Memory B cell (primary cell): Measurements from ENCODE around the gene PTCD1.

Source experiments
- ATAC-seq: fragments of 150-1000 bp; cut with Tn5 transposase; 2 replicates; pipeline ENCODE4 v1.10.0; 2021; ENCODE audit warnings: low read depth, mild to moderate bottlenecking, moderate library complexity
- DNase-seq, 2 donors: peaks; one replicate each; pipeline ENCODE4 v3.0.0; 2022; ENCODE audit warnings: low spot score in 2 of 2
- H3K27ac Mint-ChIP-seq: one replicate; pipeline ENCODE4 v1.8.0; 2022; ENCODE audit warnings: mild to moderate bottlenecking, moderate library complexity, mixed read lengths
- H3K27me3 Mint-ChIP-seq: one replicate; pipeline ENCODE4 v1.8.0; 2022; ENCODE audit warnings: mixed read lengths
- H3K36me3 Mint-ChIP-seq: one replicate; pipeline ENCODE4 v1.8.0; 2022; ENCODE audit warnings: mild to moderate bottlenecking, mixed read lengths
- H3K4me1 Mint-ChIP-seq: one replicate; pipeline ENCODE4 v1.8.0; 2022; ENCODE audit warnings: mixed read lengths
- H3K4me3 Mint-ChIP-seq: one replicate; pipeline ENCODE4 v1.8.0; 2022; ENCODE audit warnings: mild to moderate bottlenecking, moderate library complexity, mixed read lengths
- H3K9me3 Mint-ChIP-seq: one replicate; pipeline ENCODE4 v1.8.0; 2022; ENCODE audit warnings: mixed read lengths

PTCD1 gene, protein sequence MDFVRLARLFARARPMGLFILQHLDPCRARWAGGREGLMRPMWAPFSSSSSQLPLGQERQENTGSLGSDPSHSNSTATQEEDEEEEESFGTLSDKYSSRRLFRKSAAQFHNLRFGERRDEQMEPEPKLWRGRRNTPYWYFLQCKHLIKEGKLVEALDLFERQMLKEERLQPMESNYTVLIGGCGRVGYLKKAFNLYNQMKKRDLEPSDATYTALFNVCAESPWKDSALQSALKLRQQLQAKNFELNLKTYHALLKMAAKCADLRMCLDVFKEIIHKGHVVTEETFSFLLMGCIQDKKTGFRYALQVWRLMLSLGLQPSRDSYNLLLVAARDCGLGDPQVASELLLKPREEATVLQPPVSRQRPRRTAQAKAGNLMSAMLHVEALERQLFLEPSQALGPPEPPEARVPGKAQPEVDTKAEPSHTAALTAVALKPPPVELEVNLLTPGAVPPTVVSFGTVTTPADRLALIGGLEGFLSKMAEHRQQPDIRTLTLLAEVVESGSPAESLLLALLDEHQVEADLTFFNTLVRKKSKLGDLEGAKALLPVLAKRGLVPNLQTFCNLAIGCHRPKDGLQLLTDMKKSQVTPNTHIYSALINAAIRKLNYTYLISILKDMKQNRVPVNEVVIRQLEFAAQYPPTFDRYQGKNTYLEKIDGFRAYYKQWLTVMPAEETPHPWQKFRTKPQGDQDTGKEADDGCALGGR

DNA sequence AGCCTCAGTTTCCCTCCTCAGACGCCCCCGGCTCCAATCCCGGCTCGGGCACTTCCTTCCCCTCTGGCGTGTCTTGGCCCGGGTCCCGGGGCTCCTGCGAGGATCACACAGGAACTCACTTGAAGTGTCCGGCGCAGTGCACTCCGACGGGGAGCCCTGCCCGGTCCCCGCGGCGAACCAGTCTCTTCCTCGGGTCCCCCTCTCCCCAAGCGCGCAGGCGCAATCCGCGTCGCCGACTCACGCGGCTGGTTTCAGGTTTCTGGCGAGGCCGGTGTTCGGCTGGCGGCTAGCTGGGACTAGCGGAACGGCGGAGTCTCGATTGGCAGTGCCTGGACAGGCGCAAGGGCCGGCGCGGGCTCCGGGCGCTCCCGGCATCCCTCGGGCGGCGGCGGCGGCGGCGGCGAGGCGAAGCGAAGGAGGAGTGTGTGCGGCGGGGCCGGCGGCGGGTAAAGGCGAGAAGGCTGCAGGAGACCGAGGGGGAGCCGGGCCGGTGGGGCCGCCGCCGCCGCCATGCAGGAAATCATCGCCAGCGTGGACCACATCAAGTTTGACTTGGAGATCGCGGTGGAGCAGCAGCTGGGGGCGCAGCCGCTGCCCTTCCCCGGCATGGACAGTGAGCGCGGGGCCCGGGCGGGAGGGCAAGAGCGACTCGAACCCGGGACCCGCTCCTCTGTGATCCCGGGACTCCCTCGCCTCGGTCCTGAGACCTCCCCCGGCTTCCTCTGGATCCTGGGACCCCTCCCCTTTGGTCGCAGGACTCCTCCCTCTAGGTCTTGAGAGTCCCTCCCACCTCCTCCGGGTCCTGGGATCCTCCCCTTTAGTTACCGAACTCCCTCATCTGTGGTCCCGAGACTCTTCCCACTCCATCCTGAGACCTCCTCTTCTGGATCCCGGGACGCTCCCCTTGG, at the start of gene PTCD1, which contains the start of gene CPSF4:
PTCD1 (minus strand) TSS at position 226 of the 908 bp plus-strand sequence. CDS start 3,556 bp downstream, outside the sequence.
CPSF4 (plus strand) TSS at position 371 of the 908 bp plus-strand sequence; CDS start at position 511, 140 bp downstream.
- peaks cover 7% of the 10 kb centered on the region for H3K36me3 Mint-ChIP-seq
- H3K9me3 Mint-ChIP-seq = no peaks in the 10 kb centered on the region
- no peaks in the 10 kb centered on the region for H3K27me3 Mint-ChIP-seq
- peak within 1 kb of the TSS; percentile 96 for H3K4me3 Mint-ChIP-seq
- ATAC-seq (peak; percentile 96), DNase-seq (peak; percentile 84)
- peaks cover 23% of the 10 kb centered on the region for H3K4me1 Mint-ChIP-seq
- peak within 1 kb of the TSS; percentile 80 for H3K27ac Mint-ChIP-seq

DNA sequence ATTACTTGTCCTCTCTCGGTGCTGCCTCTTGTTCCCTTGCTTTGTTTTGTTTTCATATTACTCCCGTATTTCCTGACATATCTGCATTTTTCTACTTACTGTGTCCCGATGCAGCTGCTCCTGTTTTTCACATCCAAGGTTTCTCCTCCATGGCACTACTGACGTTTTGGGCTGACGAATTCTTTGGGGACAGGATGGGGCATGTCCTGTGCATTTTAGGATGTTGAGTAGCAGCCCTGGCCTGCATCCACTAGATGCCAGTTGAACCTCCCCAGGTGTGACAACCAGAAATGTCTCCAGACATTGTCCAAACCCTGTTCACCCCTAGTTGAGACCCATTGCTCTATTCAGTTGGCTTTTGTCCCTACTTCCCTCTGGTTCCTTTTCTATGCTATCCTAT, 46.5 kb upstream of the PTCD1 start:
- no peak for ATAC-seq
- DNase-seq = no peak
- H3K4me3 Mint-ChIP-seq = no peak overlapping the region
- H3K27me3 Mint-ChIP-seq = no peaks in the 10 kb centered on the region
- H3K9me3 Mint-ChIP-seq = no peaks in the 10 kb centered on the region
- H3K36me3 Mint-ChIP-seq = peaks cover 10% of the 10 kb centered on the region
- H3K27ac Mint-ChIP-seq = no peak overlapping the region
- H3K4me1 Mint-ChIP-seq = no peaks in the 10 kb centered on the region

DNA sequence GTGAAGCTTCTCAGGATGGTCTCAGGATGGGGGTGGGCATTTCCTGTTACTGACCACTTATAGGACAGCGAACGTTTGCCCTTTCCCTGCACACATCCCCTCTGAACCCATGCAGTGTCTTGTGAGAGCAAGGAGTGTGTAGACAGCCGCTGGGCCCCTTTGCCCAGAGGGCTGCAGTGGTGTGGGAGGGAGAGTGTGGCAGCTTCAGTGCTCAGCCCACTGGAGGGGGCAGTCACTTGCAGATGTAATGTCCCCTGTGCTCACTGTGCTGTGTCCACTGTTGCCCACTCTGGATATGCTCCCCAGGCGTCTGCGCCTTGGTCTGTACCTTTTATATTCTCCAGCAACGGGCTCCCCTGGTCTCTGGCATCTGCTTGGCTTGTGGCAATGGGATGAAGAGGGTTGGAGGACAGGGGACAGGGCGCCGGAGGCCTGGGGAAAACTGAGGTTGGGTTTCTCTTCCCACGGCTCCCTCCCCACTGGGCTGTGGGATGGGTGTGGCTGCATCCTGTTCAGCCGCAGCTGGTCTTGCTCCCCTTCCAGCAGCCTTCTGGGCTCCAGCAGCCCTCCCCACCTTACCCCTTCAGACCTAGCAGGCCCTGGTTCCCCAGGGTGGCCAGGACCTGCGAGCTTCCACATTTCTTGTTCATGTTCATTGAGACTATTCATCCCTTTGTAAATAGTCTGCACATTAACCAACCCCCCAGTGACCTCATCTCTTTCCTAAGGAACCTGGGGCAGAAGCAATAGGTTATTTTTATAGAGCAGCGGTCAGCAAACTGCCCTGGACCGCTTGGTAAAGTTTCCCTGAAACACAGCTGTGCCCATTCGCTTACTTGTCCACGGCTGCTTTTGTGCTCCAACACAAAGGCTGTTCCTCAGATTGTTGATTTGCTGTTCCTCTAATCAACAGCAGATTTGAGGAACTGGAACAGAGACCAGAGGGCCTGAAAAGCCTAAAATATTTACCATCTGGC, 40.2 kb upstream of the PTCD1 start:
- Mint-ChIP-seq H3K36me3 (peaks cover 5% of the 10 kb centered on the region), H3K27me3 (no peaks in the 10 kb centered on the region), H3K9me3 (no peaks in the 10 kb centered on the region), H3K4me1 (peaks cover 13% of the 10 kb centered on the region), H3K4me3 (no peak overlapping the region), H3K27ac (peak overlapping the region; percentile 28)
- ATAC-seq (no peak), DNase-seq (no peak)

DNA sequence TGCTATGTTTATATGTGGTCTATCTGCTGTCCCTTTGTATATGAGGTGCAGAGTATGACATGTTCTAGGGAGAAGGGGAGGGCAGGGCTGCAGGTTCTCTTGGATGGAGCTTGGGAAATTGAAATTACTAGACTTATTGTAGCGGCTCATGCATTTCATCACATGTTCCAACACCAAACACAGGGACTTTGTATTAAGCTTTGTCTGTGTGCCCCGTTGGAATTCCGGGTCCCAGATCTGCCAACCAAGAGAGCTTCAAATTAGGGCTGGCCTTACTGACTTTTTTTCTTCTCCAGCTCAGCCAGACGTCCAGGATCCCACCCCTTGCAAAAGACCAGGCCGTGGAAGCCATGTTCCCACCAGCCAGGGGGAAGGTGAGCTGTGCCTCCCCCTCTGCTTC, 37.5 kb upstream of the PTCD1 start:
- no peak overlapping the region for H3K27ac Mint-ChIP-seq
- H3K36me3 Mint-ChIP-seq = peaks cover 5% of the 10 kb centered on the region
- no peak for ATAC-seq
- no peak overlapping the region for H3K4me3 Mint-ChIP-seq
- no peaks in the 10 kb centered on the region for H3K27me3 Mint-ChIP-seq
- peaks cover 20% of the 10 kb centered on the region for H3K4me1 Mint-ChIP-seq
- DNase-seq = no peak
- no peaks in the 10 kb centered on the region for H3K9me3 Mint-ChIP-seq

DNA sequence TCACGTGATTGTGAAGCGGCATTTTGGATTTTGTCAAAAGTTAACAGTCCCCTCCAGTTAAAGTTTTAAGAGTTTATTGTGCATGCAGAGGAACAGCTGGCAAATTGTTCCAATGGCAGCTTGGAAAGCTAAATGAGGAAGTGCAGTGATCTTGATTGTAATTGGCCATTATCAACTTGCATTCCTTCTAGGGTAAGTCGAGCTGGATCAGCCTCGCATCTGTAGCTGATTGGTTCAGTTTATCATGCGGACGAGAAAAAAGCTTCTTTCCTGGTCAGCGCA, 34.7 kb upstream of the PTCD1 start:
- peak overlapping the region; percentile 77 for H3K27ac Mint-ChIP-seq
- H3K9me3 Mint-ChIP-seq = no peaks in the 10 kb centered on the region
- DNase-seq (no peak), ATAC-seq (peak; percentile 8)
- H3K36me3 Mint-ChIP-seq = peaks cover 3% of the 10 kb centered on the region
- peaks cover 14% of the 10 kb centered on the region for H3K4me1 Mint-ChIP-seq
- no peaks in the 10 kb centered on the region for H3K27me3 Mint-ChIP-seq
- H3K4me3 Mint-ChIP-seq = peak overlapping the region; percentile 96

DNA sequence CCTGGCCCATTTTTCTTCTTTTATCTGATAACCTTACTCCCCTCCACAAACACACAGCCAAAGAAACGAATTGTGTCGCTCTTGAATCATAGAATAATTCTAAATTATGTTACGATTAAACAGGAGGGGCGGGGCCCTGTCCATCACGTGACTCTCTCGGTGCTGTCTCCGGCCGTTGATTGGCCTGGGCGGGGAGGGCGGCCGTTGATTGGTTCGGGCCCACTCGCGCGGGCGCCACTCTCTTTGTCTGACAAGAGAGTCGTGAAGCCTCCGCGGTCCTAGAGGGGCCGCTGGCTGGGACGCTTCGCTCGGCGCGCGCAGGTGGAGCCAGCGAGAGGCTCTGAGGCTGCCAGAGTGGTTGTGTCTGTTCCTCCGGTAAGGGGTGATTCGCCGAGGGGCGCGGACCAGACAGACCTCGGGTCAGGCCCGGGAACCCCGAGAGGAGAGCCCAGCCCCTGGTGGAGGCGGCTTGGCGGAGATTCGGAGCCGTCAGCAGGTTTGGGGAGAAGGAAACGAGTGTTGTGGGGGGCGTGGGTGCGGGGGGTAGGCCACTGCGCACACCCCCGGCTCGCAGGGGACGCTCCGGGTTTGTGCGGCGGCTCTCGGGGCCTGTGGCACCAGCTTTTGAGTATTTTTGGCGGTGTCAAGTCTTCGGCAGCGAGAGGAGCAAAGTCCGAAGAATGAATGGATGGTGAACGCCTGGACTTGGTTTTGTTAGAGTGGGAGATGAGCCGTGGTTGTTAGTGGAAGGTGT, 34.1 kb upstream of the PTCD1 start, which contains the start of gene ZNF789:
ZNF789 (plus strand) TSS at position 330 of the 754 bp plus-strand sequence. CDS start 3,567 bp downstream, outside the sequence.
- peak; percentile 95 for ATAC-seq

DNA sequence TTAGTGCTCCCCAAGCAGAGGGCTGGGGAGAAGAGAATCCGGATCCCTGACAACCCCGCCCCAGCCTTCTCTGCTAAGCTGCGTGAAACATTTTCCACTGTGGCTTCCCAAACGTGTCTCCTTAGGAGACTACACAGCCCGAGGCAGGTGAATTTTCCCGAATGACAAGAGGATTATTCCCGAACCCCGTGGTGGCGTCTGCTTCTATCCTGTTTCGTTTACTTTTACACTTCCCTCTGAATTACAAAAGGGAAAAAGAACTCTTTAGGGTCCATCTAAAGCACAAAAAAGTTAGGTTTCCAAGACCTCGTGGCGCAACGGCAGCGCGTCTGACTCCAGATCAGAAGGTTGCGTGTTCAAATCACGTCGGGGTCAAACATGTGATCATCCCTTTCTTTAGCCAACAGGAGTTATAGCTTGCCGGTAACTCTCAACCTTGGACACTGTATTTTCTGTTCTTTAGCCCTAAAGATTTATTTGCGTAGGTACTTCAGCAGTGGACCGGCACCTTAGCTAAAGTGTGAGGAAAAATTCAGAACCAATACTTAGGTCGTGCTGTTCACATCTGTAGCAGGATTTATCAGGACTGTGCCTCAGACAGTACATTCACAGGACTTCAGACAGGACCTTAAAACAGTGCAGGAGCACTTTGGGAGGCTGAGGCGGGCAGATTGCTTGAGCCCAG, 30.9 kb upstream of the PTCD1 start:
- Mint-ChIP-seq H3K27me3 (no peaks in the 10 kb centered on the region), H3K27ac (no peak overlapping the region), H3K9me3 (no peaks in the 10 kb centered on the region), H3K4me3 (no peak overlapping the region), H3K36me3 (no peaks in the 10 kb centered on the region), H3K4me1 (peaks cover 17% of the 10 kb centered on the region)
- ATAC-seq = no peak
- no peak for DNase-seq

More for the DNA sequence above, 34.1 kb upstream of the PTCD1 start, which contains the start of gene ZNF789:
- Mint-ChIP-seq H3K4me1 (peaks cover 11% of the 10 kb centered on the region), H3K4me3 (peak within 1 kb of the TSS; percentile 96), H3K36me3 (peaks cover 3% of the 10 kb centered on the region), H3K27ac (peak within 1 kb of the TSS; percentile 77), H3K27me3 (no peaks in the 10 kb centered on the region), H3K9me3 (no peaks in the 10 kb centered on the region)
- DNase-seq = peak; percentile 87 to 95

DNA sequence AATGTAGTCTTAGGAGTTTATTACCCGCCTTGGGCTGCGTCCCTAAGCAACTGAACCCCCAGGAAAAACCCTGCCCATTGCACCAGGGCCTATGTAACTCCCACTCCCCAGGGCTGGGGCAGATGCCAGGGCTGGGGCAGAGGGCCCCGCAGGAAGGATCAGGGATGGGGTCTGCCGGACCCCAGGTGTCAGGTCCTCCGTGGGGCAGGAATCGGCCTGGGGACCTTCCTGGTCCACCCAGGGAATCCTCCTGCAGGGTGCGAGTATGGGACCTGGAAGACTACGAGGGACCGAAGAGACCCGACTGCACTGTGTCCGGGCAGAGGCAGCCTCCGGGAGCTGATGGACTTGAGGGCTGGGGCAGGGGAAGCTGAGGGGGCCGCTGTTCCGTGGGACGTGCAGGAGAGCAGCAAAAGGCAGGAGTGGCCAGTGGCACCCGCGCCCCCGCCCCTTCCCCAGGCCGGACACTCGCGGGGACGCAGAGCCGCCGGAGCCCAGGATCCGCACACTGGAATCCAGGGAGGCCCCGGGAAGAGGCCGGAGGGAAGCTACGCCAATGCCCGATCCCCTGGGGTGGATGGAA, 29.8 kb upstream of the PTCD1 start:
- H3K27ac Mint-ChIP-seq = no peak overlapping the region
- no peak for DNase-seq
- peaks cover 21% of the 10 kb centered on the region for H3K4me1 Mint-ChIP-seq
- no peaks in the 10 kb centered on the region for H3K27me3 Mint-ChIP-seq
- no peaks in the 10 kb centered on the region for H3K36me3 Mint-ChIP-seq
- H3K9me3 Mint-ChIP-seq = no peaks in the 10 kb centered on the region
- H3K4me3 Mint-ChIP-seq = no peak overlapping the region
- no peak for ATAC-seq

DNA sequence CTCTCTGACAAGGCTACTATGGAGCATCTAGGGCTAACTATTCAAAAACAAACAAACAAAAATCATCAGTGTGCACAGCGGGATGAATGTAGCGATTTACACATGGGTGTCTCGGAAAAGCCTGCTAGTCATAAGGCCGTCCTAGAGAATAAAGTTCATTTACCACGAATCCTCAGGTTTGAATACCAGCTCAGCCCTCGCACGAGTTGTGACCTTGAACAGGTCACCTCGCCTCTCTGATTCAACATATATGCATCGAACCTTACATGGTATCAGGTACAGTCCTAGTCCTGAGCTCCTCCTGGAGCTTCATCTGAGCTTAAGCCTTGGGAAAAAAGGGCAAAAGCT, 26.8 kb upstream of the PTCD1 start:
- peaks cover 22% of the 10 kb centered on the region for H3K4me1 Mint-ChIP-seq
- ATAC-seq (no peak), DNase-seq (no peak)
- peak overlapping the region; percentile 87 for H3K27ac Mint-ChIP-seq
- no peaks in the 10 kb centered on the region for H3K27me3 Mint-ChIP-seq
- H3K36me3 Mint-ChIP-seq = peaks cover 2% of the 10 kb centered on the region
- peak overlapping the region; percentile 92 for H3K4me3 Mint-ChIP-seq
- H3K9me3 Mint-ChIP-seq = no peaks in the 10 kb centered on the region

DNA sequence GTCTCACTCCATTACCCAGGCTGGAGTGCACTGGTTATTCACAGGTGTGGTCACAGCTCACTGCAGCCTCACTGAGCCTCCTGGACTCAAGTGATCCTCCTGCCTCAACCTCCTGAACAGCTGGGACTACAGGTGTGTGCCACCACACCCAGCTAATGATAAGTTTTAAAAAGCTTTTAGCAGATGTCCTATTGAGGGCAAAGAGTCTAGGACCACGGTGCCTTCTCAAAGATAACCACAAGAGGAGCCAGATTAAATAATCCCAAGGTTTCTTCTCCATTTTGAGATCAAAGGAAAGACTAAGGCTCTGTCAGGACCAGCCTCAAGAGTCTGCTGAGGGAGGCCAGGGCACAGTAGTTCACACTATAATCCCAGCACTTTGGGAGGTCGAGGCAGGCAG, 22.6 kb upstream of the PTCD1 start:
- DNase-seq (no peak), ATAC-seq (no peak)
- no peaks in the 10 kb centered on the region for H3K9me3 Mint-ChIP-seq
- H3K27me3 Mint-ChIP-seq = no peaks in the 10 kb centered on the region
- H3K27ac Mint-ChIP-seq = no peak overlapping the region
- no peak overlapping the region for H3K4me3 Mint-ChIP-seq
- peaks cover 24% of the 10 kb centered on the region for H3K4me1 Mint-ChIP-seq
- H3K36me3 Mint-ChIP-seq = peaks cover 6% of the 10 kb centered on the region

DNA sequence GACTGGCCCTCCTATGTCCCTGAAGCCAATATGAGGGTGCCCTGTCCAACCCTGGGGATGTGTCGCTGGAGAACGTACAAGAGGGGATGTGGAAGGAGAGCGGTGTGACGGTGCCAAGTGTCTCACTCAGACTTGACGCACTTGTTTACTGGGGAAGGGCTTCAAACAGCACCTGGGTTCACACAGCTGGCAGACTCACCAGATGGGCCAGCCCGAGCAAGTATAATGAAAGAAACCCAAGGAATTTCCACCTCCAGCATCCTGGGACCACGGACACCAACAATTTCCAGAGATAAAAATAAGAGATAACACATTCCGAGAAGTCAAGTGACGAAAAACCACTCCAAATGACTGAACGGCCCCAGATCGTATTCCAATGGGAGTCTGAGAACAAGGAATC, 22.1 kb upstream of the PTCD1 start:
- Mint-ChIP-seq H3K4me1 (peaks cover 21% of the 10 kb centered on the region), H3K27me3 (no peaks in the 10 kb centered on the region), H3K36me3 (peaks cover 6% of the 10 kb centered on the region), H3K27ac (no peak overlapping the region), H3K4me3 (no peak overlapping the region), H3K9me3 (no peaks in the 10 kb centered on the region)
- DNase-seq = no peak
- ATAC-seq = no peak

DNA sequence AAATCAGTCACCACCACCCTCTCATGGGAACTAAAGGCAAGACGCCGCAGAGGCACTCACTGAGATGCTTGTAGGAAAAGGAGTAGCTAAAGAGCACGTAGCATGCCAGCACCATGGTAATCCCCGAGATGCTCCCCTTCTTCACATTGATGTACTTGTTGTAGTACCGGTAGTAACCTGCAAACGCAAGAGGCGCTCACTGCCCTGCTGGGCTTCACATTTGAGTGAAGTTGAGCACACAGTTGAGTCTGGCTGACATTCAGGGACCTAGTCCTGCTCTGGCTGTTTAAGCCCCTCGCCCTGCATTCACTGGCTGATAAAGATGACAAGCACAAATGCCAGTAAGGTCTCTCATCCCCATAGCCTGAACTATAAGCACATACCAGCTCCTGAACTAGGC, 20.5 kb upstream of the PTCD1 start:
- Mint-ChIP-seq H3K9me3 (no peaks in the 10 kb centered on the region), H3K27ac (no peak overlapping the region), H3K4me3 (no peak overlapping the region), H3K36me3 (peaks cover 7% of the 10 kb centered on the region), H3K4me1 (peaks cover 16% of the 10 kb centered on the region), H3K27me3 (no peaks in the 10 kb centered on the region)
- peak; percentile 41 for ATAC-seq
- DNase-seq = no peak
